K562 (cell line): Measurements from ENCODE around the gene NOL4L. TPM values are rescaled to one million over a fixed set of nuclear protein-coding genes. Genes with fewer than 3 reads are reported as not detected.

Source experiments
- BDP1 ChIP-seq: IDR thresholded peaks from 3 replicates; pipeline ENCODE4 v1.6.1; 2011; ENCODE audit not compliant: insufficient read length, insufficient read depth
- CHD1 ChIP-seq: fragments of 200-600 bp; sonication (generic); IDR thresholded peaks from one replicate; pipeline ENCODE4 v1.6.1; 2012; ENCODE audit warnings: mild to moderate bottlenecking, moderate library complexity, low read length, inconsistent platforms
- CTCFL ChIP-seq: IDR thresholded peaks from 2 replicates; pipeline ENCODE4 v1.6.1; 2011; ENCODE audit warnings: borderline replicate concordance, low read depth, mild to moderate bottlenecking, moderate library complexity, low read length; ENCODE audit not compliant: insufficient read depth, poor library complexity, severe bottlenecking
- ESRRB ChIP-seq: fragments of 250-450 bp; sonication (Bioruptor Pico); IDR thresholded peaks from 2 replicates; pipeline ENCODE4 v1.5.0; 2020; ENCODE audit warnings: mild to moderate bottlenecking, moderate library complexity, borderline replicate concordance
- FIP1L1 ChIP-seq: fragments of 200-400 bp; formaldehyde crosslinking; IDR thresholded peaks from 2 replicates; pipeline ENCODE4 v1.6.1; 2018; ENCODE audit warnings: mild to moderate bottlenecking, low read depth, low read length; ENCODE audit not compliant: poor library complexity, severe bottlenecking
- ILK ChIP-seq: fragments of 450-650 bp; IDR thresholded peaks from 2 replicates; pipeline ENCODE4 v1.6.1; 2016; ENCODE audit warnings: missing genetic modification characterization, low read depth, mild to moderate bottlenecking, missing compliant biosample characterization, moderate library complexity, borderline replicate concordance
- KDM4B ChIP-seq, 2 experiments: fragments of 450-650 bp in 1 of 2; sonication (generic) in 1 of 2; IDR thresholded peaks; 2 replicates each; pipeline ENCODE4 v1.6.1; 2016 to 2017; ENCODE audit warnings: borderline replicate concordance in 2 of 2, antibody characterized with exemption in 1 of 2, low read depth in 1 of 2, mild to moderate bottlenecking in 1 of 2
- KLF13 ChIP-seq: fragments of 450-650 bp; IDR thresholded peaks from 2 replicates; pipeline ENCODE4 v1.6.1; 2016; ENCODE audit warnings: missing genetic modification characterization, low read depth, mild to moderate bottlenecking, missing compliant biosample characterization, moderate library complexity, borderline replicate concordance
- MBD1 ChIP-seq: fragments of 250-450 bp; sonication (Bioruptor Pico); IDR thresholded peaks from 2 replicates; pipeline ENCODE4 v1.8.0; 2022; ENCODE audit warnings: inconsistent platforms
- NFIX ChIP-seq: fragments of 250-450 bp; sonication (Bioruptor Pico); IDR thresholded peaks from 2 replicates; pipeline ENCODE4 v1.4.0; 2020; ENCODE audit warnings: low read depth, mild to moderate bottlenecking, moderate library complexity
- POLR3A ChIP-seq: IDR thresholded peaks from 2 replicates; pipeline ENCODE4 v1.6.1; 2011; ENCODE audit warnings: borderline replicate concordance, mild to moderate bottlenecking, moderate library complexity; ENCODE audit not compliant: insufficient read length, insufficient read depth; ENCODE audit errors: extremely low read depth
- RNF2 ChIP-seq: sonication (generic); IDR thresholded peaks from 2 replicates; pipeline ENCODE4 v1.6.1; 2016
- SREBF2 ChIP-seq: sonication (generic); formaldehyde crosslinking; IDR thresholded peaks from 2 replicates; pipeline ENCODE4 v1.4.0; 2020; ENCODE audit warnings: mild to moderate bottlenecking, missing genetic modification reagents
- TCF7L2 ChIP-seq: fragments of 150-350 bp; IDR thresholded peaks from 2 replicates; pipeline ENCODE4 v1.6.1; 2016; ENCODE audit warnings: low read depth, mild to moderate bottlenecking, low read length, moderate library complexity
- TCFL5 ChIP-seq: fragments of 250-450 bp; sonication (Bioruptor Pico); conservative IDR thresholded peaks from 2 replicates; pipeline ENCODE4 v1.6.1; 2021; ENCODE audit warnings: mild to moderate bottlenecking, moderate library complexity, matching md5 sums
- WHSC1 ChIP-seq: IDR thresholded peaks from one replicate; pipeline ENCODE4 v1.6.1; 2012; ENCODE audit warnings: low read length, control low read depth, inconsistent platforms
- ZBTB11 ChIP-seq, 3 experiments: fragments of 200-800 bp in 1 of 3; fragments of 250-450 bp in 1 of 3; fragments of 450-650 bp in 1 of 3; sonication (Bioruptor Pico) in 1 of 3; sonication (Bioruptor generic) in 1 of 3; formaldehyde crosslinking in 1 of 3; IDR thresholded peaks; 2 replicates each; pipeline versions ENCODE4 v1.6.1 to v1.8.0; 2016 to 2022; ENCODE audit warnings: mild to moderate bottlenecking in 2 of 3, missing genetic modification characterization in 2 of 3, missing compliant biosample characterization in 1 of 3, moderate library complexity in 1 of 3
- ZKSCAN8 ChIP-seq: fragments of 200-800 bp; sonication (Bioruptor generic); IDR thresholded peaks from 2 replicates; pipeline ENCODE4 v1.6.1; 2016; ENCODE audit warnings: missing genetic modification characterization, missing compliant biosample characterization
- ZNF347 ChIP-seq: fragments of 450-650 bp; formaldehyde crosslinking; IDR thresholded peaks from 2 replicates; pipeline ENCODE4 v1.4.0; 2020; ENCODE audit warnings: low read depth, mild to moderate bottlenecking, moderate library complexity
- ZNF699 ChIP-seq: fragments of 250-450 bp; sonication (Bioruptor Pico); IDR thresholded peaks from 2 replicates; pipeline ENCODE4 v1.8.0; 2021; ENCODE audit warnings: mild to moderate bottlenecking, moderate library complexity; ENCODE audit not compliant: insufficient replicate concordance
- polyA plus RNA-seq, 8 experiments: library from polyadenylated mRNA; depleted of rRNA in 4 of 8; stranded (reverse) in 5 of 8; unstranded in 3 of 8; fragments of >200 nt; fragmentation: Nextera tagmentation in 2 of 8; fragmentation: Illumina TruSeq in 1 of 8; extraction: Ambion mirVana in 2 of 8; extraction: Trizol in 1 of 8; gene quantifications; 2 replicates each; pipeline versions ENCODE4 v1.2.1 to v1.2.3, GENCODE V29; 2011 to 2014; ENCODE audit warnings: inconsistent platforms in 1 of 8, missing spikeins in 1 of 8
- total RNA-seq, 7 experiments: library from RNA; depleted of rRNA in 6 of 7; stranded (reverse); fragments of >200 nt in 6 of 7; fragmentation: Illumina TruSeq in 2 of 7; extraction: Trizol in 2 of 7; gene quantifications; 2 replicates each; pipeline versions ENCODE4 v1.2.1 to v1.2.3, GENCODE V29; 2011 to 2021; ENCODE audit warnings: low replicate concordance in 1 of 7

The NOL4L gene
- total and polyA plus RNA-seq, 9 of the 15 experiments (the other 6 are each of a cell fraction or from before 2014, with no cell fraction given) = 5.1 to 36.2 (median 13.6) TPM

- TF ChIP-seq CTCFL (no peak), POLR3A (no peak), ESRRB (CRISPR knock-in tag) (no peak), SREBF2 (CRISPR knock-in tag) (no peak), ZNF699 (no peak), FIP1L1 (no peak), TCFL5 (CRISPR knock-in tag) (no peak; the same call in 1 of the 2 replicates), RNF2 (peak; percentile 65; the same call in 1 of the 2 replicates), NFIX (CRISPR knock-in tag) (0 out of 2 replicates have a peak, but pooled peaks have one; percentile 1), ZKSCAN8 (CRISPR knock-in tag) (no peak), ZBTB11 (CRISPR knock-in tag; IDR thresholded peaks at IDR 0.05) (0 out of 6 replicates have a peak, but pooled peaks of 1 of the 3 experiments have one; percentile 23), TCF7L2 (no peak), MBD1 (CRISPR knock-in tag) (no peak; the same call in 1 of the 2 replicates), BDP1 (no peak), KLF13 (no peak), KDM4B (IDR thresholded peaks at IDR 0.05; ENCODE audit: borderline replicate concordance in 2 of 2, low read depth in 1 of 2) (no peak), WHSC1 (no peak), CHD1 (no peak), ILK (no peak), ZNF347 (CRISPR knock-in tag) (no peak)
Measured at GRCh38 chr20:32397567-32398084, 187.5 kb downstream of the NOL4L start (continued).
